ENCODE measurements around the gene RBM7. TPM values are rescaled to one million over a fixed set of nuclear protein-coding genes. Genes with fewer than 3 reads are reported as not detected.
A peak's percentile ranks its signal among the peaks of the same experiment; 100 is the strongest.

The RBM7 gene
- total and polyA plus RNA-seq, 12 donors: 3.9 to 29.3 (median 20.0) TPM

- Histone ChIP-seq H3K36me3 (peaks cover 0 to 2% (median 0%) of the 10 kb centered on the region in 9 donors), H3K4me1 (peaks cover 0 to 44% (median 32%) of the 10 kb centered on the region in 9 donors), H3K9me3 (no peaks in the 10 kb centered on the region), H3K27ac (no peak overlapping the region), H3K27me3 (no peaks in the 10 kb centered on the region), H3K4me3 (no peak overlapping the region)
- DNase-seq: no peak
- ATAC-seq: no peak
- intact Hi-C loops (cut with DNase I): loop anchor here in 4 of 10 donors (5.0 to 10.0 kb wide), 4 partner anchors 40 to 55 kb away; no protein-coding TSS in a partner anchor
- no peak for TF ChIP-seq CTCF (IDR thresholded peaks at IDR 0.05)
- WGBS, 2 donors: 72 to 74% methylated on average over 2 of the region's 2 CpGs
Observed at GRCh38 chr11:114397349-114397982, 3.0 kb upstream of the RBM7 start.

DNA sequence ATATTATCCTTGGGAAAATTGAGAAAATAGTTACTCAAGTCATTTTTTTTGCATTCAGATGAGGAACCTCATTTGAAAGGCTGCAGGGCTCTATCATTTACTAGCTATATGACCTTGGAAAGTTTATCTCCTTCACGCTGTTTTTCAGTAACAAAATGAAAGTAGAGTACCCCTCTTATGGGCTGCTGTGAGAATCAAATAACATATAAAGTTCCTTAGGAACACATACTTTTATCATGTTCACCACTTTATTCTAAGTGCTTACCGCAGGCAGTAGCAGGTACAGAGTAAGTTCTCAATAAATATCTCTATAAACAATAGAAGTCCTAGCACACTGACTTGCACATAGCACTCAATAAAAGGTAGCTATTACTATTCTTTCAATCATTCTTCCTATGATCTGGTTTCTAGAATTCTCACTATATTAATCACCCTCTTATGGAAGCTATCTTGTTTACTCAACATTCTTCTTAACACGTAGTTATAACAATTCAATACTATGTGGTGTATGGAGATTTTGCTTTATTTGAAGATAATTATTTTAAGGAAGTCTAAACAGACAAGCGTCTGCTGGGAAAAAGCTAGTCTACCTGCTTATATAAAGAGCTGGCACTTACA is 2.1 kb upstream of the RBM7 start:
- H3K36me3 ChIP-seq: peaks cover 0 to 12% (median 0%) of the 10 kb centered on the region in 9 donors
- intact Hi-C loops (cut with DNase I): loop anchor here in 4 of 10 donors (5.0 to 10.0 kb wide), 4 partner anchors 41 to 56 kb away; no protein-coding TSS in a partner anchor
- DNase-seq (no peak), ATAC-seq (no peak)
- H3K4me1 ChIP-seq: peaks cover 0 to 53% (median 40%) of the 10 kb centered on the region in 9 donors
- WGBS, 2 donors: 76 to 80% methylated on average over 4 of the region's 4 CpGs
- no peaks in the 10 kb centered on the region for H3K9me3 ChIP-seq
- H3K4me3 ChIP-seq: peak overlapping the region in 1 of 10 donors; percentile 78
- no peaks in the 10 kb centered on the region for H3K27me3 ChIP-seq
- no peak for TF ChIP-seq CTCF (IDR thresholded peaks at IDR 0.05)
- peak overlapping the region in 3 of 10 donors; percentile 99 to 100 (median 99) for H3K27ac ChIP-seq

GRCh38 chr11:114399490-114400215 is 813 bp upstream of the RBM7 start:
- Histone ChIP-seq H3K9me3 (no peaks in the 10 kb centered on the region), H3K4me3 (peak overlapping the region; percentile 61 to 89 (median 74)), H3K27me3 (no peaks in the 10 kb centered on the region), H3K27ac (peak overlapping the region; percentile 93 to 100 (median 98)), H3K4me1 (peaks cover 0 to 66% (median 52%) of the 10 kb centered on the region in 9 donors), H3K36me3 (peaks cover 0 to 22% (median 0%) of the 10 kb centered on the region in 9 donors)
- intact Hi-C loops (cut with DNase I): loop anchor here in 8 of 10 donors (5.0 to 10.0 kb wide), 9 partner anchors 38 to 117 kb away; partner anchors contain the start of genes REXO2 (in 4 of the 8) and NNMT (in 1 of the 8)
- DNase-seq: no peak
- ATAC-seq: peak; percentile 49 to 78 (median 65)
- WGBS, 2 donors: 3 to 4% methylated on average over 29 of the region's 29 CpGs
- TF ChIP-seq CTCF (IDR thresholded peaks at IDR 0.05): no peak

DNA sequence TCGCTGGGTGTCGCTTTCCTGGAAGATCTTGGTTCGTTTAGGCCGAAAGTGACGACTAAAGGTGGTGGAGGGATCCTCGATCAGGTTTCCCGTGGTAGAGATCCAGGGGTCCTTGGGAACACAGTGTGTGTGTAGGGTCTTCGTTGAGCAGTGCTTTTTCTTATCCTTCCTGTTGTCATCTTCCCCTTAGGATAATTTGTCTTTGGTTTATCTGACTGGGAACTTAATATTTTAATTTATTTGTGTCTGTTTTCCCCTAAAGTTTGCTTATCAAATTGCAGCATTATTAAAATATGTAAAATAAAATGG is 403 bp downstream of the RBM7 start:
- WGBS, 2 donors: 0% methylated on average over 8 of the region's 8 CpGs
- no peaks in the 10 kb centered on the region for H3K27me3 ChIP-seq
- H3K27ac ChIP-seq: peak overlapping the region; percentile 93 to 100 (median 98)
- no peaks in the 10 kb centered on the region for H3K9me3 ChIP-seq
- ATAC-seq: no peak
- no peak for DNase-seq
- peak overlapping the region; percentile 66 to 89 (median 76) for H3K4me3 ChIP-seq
- intact Hi-C loops (cut with DNase I): loop anchor here in 8 of 10 donors (5.0 to 10.0 kb wide), 7 partner anchors 36 to 119 kb away; partner anchors contain the start of genes REXO2 (in 4 of the 8) and NNMT (in 1 of the 8)
- H3K36me3 ChIP-seq: peaks cover 0 to 34% (median 0%) of the 10 kb centered on the region in 9 donors
- no peak for TF ChIP-seq CTCF (IDR thresholded peaks at IDR 0.05)
- peaks cover 0 to 75% (median 63%) of the 10 kb centered on the region in 9 donors for H3K4me1 ChIP-seq

Data from heart right ventricle (tissue), 16 donors.